ENCODE data around the gene CACNA1C.

Gene CACNA1C

GRCh38 chr12:2561367-2561766 is 508.6 kb downstream of the CACNA1C start:
- DNase-seq: no peak
- in situ Hi-C loops (cut with HindIII; ENCODE audit: low pct_ligation_motif_present, low sequenced_read_pairs): no loop called here
- no peaks in the 10 kb centered on the region for H3K36me3 ChIP-seq (replicated peaks)
- H3K4me3 ChIP-seq (ENCODE audit: low read depth, low read length): no peak overlapping the region
- no peaks in the 10 kb centered on the region for H3K27me3 ChIP-seq (replicated peaks)
- TF ChIP-seq CTCF (IDR thresholded peaks at IDR 0.05; ENCODE audit: low read depth, low read length, missing control alignments): no peak
- no peak overlapping the region for H3K27ac ChIP-seq

GRCh38 chr12:2562400-2562799 is 509.6 kb downstream of the CACNA1C start:
- no peak for TF ChIP-seq CTCF (IDR thresholded peaks at IDR 0.05; ENCODE audit: low read depth, low read length, missing control alignments)
- no peak for DNase-seq
- in situ Hi-C loops (cut with HindIII; ENCODE audit: low pct_ligation_motif_present, low sequenced_read_pairs): no loop called here

DNA sequence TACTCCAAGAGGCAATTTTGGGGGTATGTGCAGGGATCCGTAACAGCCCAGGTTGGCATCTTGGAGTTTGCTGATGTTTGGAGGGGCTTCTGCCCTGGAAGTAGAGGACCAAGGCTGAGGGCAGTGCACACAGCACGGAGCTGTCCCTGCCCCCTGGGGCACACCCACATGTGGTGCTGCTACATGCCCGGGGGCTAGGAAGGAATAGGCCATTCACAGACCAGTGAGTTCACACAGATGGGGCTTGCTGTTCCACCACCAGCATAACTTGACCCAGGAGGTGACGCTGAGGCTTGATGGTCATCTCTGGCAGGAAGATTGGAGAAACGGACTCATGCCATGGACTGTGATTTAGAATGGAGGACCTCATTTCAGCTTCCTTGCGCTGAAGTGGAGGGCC is 510.9 kb downstream of the CACNA1C start:
- no peaks in the 10 kb centered on the region for H3K27me3 ChIP-seq (replicated peaks)
- H3K27ac ChIP-seq: no peak overlapping the region
- H3K4me3 ChIP-seq (ENCODE audit: low read depth, low read length): no peak overlapping the region
- no peak for TF ChIP-seq CTCF (IDR thresholded peaks at IDR 0.05; ENCODE audit: low read depth, low read length, missing control alignments)
- no peaks in the 10 kb centered on the region for H3K36me3 ChIP-seq (replicated peaks)
- DNase-seq: no peak
- in situ Hi-C loops (cut with HindIII; ENCODE audit: low pct_ligation_motif_present, low sequenced_read_pairs): no loop called here

More at GRCh38 chr12:2562400-2562799, 509.6 kb downstream of the CACNA1C start:
- Histone ChIP-seq H3K36me3 (replicated peaks) (no peaks in the 10 kb centered on the region), H3K27ac (no peak overlapping the region), H3K4me3 (ENCODE audit: low read depth, low read length) (no peak overlapping the region), H3K27me3 (replicated peaks) (no peaks in the 10 kb centered on the region)

GRCh38 chr12:2566161-2566560 is 513.4 kb downstream of the CACNA1C start:
- DNase-seq: no peak
- Histone ChIP-seq H3K27me3 (replicated peaks) (no peaks in the 10 kb centered on the region), H3K27ac (no peak overlapping the region), H3K36me3 (replicated peaks) (no peaks in the 10 kb centered on the region), H3K4me3 (ENCODE audit: low read depth, low read length) (no peak overlapping the region)
- in situ Hi-C loops (cut with HindIII; ENCODE audit: low pct_ligation_motif_present, low sequenced_read_pairs): no loop called here
- no peak for TF ChIP-seq CTCF (IDR thresholded peaks at IDR 0.05; ENCODE audit: low read depth, low read length, missing control alignments)

DNA sequence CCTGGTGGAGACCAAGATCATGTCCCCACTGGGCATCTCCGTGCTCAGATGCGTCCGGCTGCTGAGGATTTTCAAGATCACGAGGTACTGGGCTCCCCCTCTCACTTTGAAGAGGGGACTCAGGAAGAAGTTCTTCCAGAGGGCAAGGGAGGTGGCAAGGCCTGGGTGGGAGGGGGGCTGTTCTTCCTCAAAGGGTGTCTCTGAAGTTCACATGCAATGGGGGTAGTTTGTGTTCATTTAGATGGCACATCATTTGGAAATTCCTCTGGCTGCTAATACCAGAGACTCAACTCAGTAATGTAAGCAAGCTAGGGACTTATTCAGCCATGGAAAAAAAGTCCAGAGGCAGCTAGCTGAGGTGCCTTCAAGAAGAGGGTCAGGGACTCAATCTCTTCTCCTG is 514.9 kb downstream of the CACNA1C start:
- no peak overlapping the region for H3K27ac ChIP-seq
- in situ Hi-C loops (cut with HindIII; ENCODE audit: low pct_ligation_motif_present, low sequenced_read_pairs): no loop called here
- no peak for DNase-seq
- no peak overlapping the region for H3K4me3 ChIP-seq (ENCODE audit: low read depth, low read length)
- no peaks in the 10 kb centered on the region for H3K36me3 ChIP-seq (replicated peaks)
- H3K27me3 ChIP-seq (replicated peaks): no peaks in the 10 kb centered on the region
- no peak for TF ChIP-seq CTCF (IDR thresholded peaks at IDR 0.05; ENCODE audit: low read depth, low read length, missing control alignments)

DNA sequence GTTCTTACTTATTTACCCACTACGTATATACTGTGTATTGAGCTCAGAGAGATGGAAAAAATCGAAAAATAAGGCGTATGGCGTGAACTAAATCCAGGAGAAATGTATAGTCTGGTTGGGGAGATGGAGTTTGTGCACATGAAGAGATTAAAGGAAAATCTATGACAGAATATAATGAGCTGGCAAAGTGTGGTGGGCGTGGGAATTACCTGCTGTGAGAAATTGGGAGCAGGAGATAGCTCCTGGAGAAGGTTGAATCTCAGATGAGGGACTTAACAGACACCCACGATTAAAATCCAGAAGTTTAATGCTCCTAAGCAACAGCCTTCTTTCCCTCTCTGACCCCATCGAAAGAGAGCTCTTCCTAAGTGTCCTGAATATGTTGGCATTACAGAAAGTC is 517.8 kb downstream of the CACNA1C start:
- no peaks in the 10 kb centered on the region for H3K36me3 ChIP-seq (replicated peaks)
- no peak overlapping the region for H3K4me3 ChIP-seq (ENCODE audit: low read depth, low read length)
- no peaks in the 10 kb centered on the region for H3K27me3 ChIP-seq (replicated peaks)
- in situ Hi-C loops (cut with HindIII; ENCODE audit: low pct_ligation_motif_present, low sequenced_read_pairs): no loop called here
- TF ChIP-seq CTCF (IDR thresholded peaks at IDR 0.05; ENCODE audit: low read depth, low read length, missing control alignments): no peak
- no peak overlapping the region for H3K27ac ChIP-seq
- DNase-seq: no peak

All from brain microvascular endothelial cell (primary cell).